ENCODE measurements around the gene GNA15. TPM values are rescaled to one million over a fixed set of nuclear protein-coding genes. Genes with fewer than 3 reads are reported as not detected.

The GNA15 gene
- total and polyA plus RNA-seq, 8 donors = 0.19 to 3.0 (median 1.3) TPM

DNA sequence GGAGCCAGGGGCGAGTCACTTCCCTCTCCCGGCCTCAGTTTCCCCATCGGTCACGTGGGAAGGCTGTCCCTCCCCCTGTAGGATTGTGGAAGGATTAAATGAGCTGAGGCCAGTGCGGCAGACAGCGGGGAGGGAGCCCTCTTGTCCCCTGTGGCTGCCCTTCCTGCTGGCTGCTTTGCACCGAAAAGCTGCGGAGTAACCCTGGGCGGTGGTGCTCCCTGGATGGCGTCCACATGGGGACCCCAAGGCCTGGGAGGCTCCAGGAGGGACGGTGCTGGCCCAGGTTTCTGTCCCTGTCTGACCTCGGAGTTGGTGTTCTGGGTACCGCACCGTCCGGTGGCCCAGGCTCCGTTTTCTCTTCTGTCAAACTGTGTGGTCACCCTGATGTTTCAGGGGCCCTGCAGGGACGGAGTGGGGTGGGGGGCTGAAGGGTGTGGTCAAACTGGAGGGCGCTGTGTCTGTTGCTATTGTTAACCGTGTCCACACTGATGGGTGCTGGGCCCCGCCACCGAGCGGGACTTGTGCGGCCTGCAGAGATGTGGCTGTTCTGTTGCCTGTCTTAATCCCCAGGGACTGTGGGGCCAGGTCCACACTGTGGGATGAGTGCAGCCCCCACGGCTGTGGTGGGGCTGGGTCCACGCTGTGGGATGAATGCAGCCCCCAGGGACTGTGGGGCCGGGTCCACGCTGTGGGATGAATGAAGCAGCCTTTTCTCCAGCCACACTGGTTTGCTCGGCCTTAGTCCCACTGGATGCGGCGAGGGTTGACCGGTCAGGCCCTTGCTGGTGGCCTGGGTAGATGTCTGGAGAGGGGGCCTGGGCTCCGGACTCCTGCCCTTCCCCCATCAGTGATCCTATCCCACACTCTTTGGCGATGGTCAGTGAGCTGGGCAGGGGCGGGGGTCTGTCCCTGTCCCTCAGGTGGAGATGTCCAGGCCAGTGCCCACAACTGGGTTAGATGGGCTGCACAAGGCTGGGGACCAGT lies 34.8 kb upstream of the GNA15 start:
- no peak overlapping the region for H3K27ac ChIP-seq
- no peaks in the 10 kb centered on the region for H3K27me3 ChIP-seq
- ATAC-seq (no peak), FAIRE-seq (no peak), DNase-seq (peak in 1 of 6 donors; percentile 68)
- no peaks in the 10 kb centered on the region for H3K9me3 ChIP-seq
- peaks cover 26 to 41% (median 35%) of the 10 kb centered on the region in 3 donors for H3K4me1 ChIP-seq
- no peaks in the 10 kb centered on the region for H3K36me3 ChIP-seq
- intact Hi-C loops (cut with DNase I) = loop anchor here in 1 of 3 donors (10.0 kb wide), 1 partner anchor 136 kb away; no protein-coding TSS in a partner anchor
- no peak for TF ChIP-seq CTCF (IDR thresholded peaks at IDR 0.05)
- 72 to 74% methylated on average over 34 of the region's 34 CpGs for WGBS, 2 donors
- H3K4me3 ChIP-seq = no peak overlapping the region

- no peak overlapping the region for H3K4me3 ChIP-seq
- intact Hi-C loops (cut with DNase I) = loop anchor here in 1 of 3 donors (10.0 kb wide), 1 partner anchor 138 kb away; no protein-coding TSS in a partner anchor
- FAIRE-seq (no peak), ATAC-seq (no peak), DNase-seq (peak in 1 of 6 donors; percentile 73)
- 85 to 88% methylated on average over 34 of the region's 34 CpGs for WGBS, 2 donors
- H3K4me1 ChIP-seq = peaks cover 12 to 27% (median 23%) of the 10 kb centered on the region in 3 donors
- no peaks in the 10 kb centered on the region for H3K36me3 ChIP-seq
- H3K27ac ChIP-seq = no peak overlapping the region
- no peaks in the 10 kb centered on the region for H3K9me3 ChIP-seq
- H3K27me3 ChIP-seq = no peaks in the 10 kb centered on the region
- TF ChIP-seq CTCF (IDR thresholded peaks at IDR 0.05) = no peak
Measured at GRCh38 chr19:3102239-3103140, 33.3 kb upstream of the GNA15 start.

- Histone ChIP-seq H3K27ac (no peak overlapping the region), H3K4me1 (peaks cover 3 to 9% (median 6%) of the 10 kb centered on the region in 3 donors), H3K9me3 (no peaks in the 10 kb centered on the region), H3K27me3 (no peaks in the 10 kb centered on the region), H3K4me3 (no peak overlapping the region), H3K36me3 (no peaks in the 10 kb centered on the region)
- intact Hi-C loops (cut with DNase I) = loop anchor here in 1 of 3 donors (10.0 kb wide), 1 partner anchor 140 kb away; no protein-coding TSS in a partner anchor
- no peak for TF ChIP-seq CTCF (IDR thresholded peaks at IDR 0.05)
- DNase-seq (peak in 1 of 6 donors; percentile 53), FAIRE-seq (no peak), ATAC-seq (no peak)
- 60 to 63% methylated on average over 10 of the region's 10 CpGs for WGBS, 2 donors
Measured at GRCh38 chr19:3104708-3104983, 31.2 kb upstream of the GNA15 start.

- 83 to 84% methylated on average over 33 of the region's 33 CpGs for WGBS, 2 donors
- Histone ChIP-seq H3K36me3 (no peaks in the 10 kb centered on the region), H3K4me3 (no peak overlapping the region), H3K27ac (no peak overlapping the region), H3K4me1 (peaks cover 3 to 9% (median 6%) of the 10 kb centered on the region in 3 donors), H3K9me3 (no peaks in the 10 kb centered on the region), H3K27me3 (no peaks in the 10 kb centered on the region)
- TF ChIP-seq CTCF (IDR thresholded peaks at IDR 0.05) = no peak
- ATAC-seq = no peak
- no peak for DNase-seq
- intact Hi-C loops (cut with DNase I) = loop anchor here in 2 of 3 donors (5.0 to 10.0 kb wide), 2 partner anchors 141 to 144 kb away; no protein-coding TSS in a partner anchor
- no peak for FAIRE-seq
Measured at GRCh38 chr19:3105641-3106508, 30.0 kb upstream of the GNA15 start.

All from pancreas (tissue), 10 donors.